RWPE2 (cell line): ENCODE measurements around the gene CTNND1.

Source experiments
- ATAC-seq: fragments of 200-7000 bp; cut with Tn5 transposase; 3 replicates; pipeline ENCODE4 v1.9.1; 2021; ENCODE audit warnings: low read depth
- DNase-seq: peaks from one replicate; pipeline ENCODE4 v3.0.0-alpha.2; 2020; ENCODE audit warnings: low spot score
- H3K27ac ChIP-seq: fragments of 450-650 bp; 2 replicates; pipeline ENCODE4 v1.5.1; 2017; ENCODE audit warnings: mild to moderate bottlenecking; ENCODE audit not compliant: poor library complexity, severe bottlenecking
- H3K27me3 ChIP-seq: fragments of 250-450 bp; sonication (Bioruptor Pico); 2 replicates; pipeline ENCODE4 v1.5.1; 2021; ENCODE audit warnings: mild to moderate bottlenecking, moderate library complexity; ENCODE audit not compliant: insufficient read depth, poor library complexity, severe bottlenecking
- H3K36me3 ChIP-seq: fragments of 250-450 bp; sonication (Bioruptor Pico); 2 replicates; pipeline ENCODE4 v1.5.1; 2020; ENCODE audit warnings: low read depth, mild to moderate bottlenecking, moderate library complexity
- H3K4me1 ChIP-seq: fragments of 250-450 bp; sonication (Bioruptor Pico); 2 replicates; pipeline ENCODE4 v1.5.1; 2021; ENCODE audit warnings: mild to moderate bottlenecking, moderate library complexity; ENCODE audit not compliant: insufficient read depth, poor library complexity, severe bottlenecking
- H3K4me3 ChIP-seq: fragments of 250-450 bp; sonication (Bioruptor Pico); 2 replicates; pipeline ENCODE4 v1.5.1; 2021; ENCODE audit warnings: mild to moderate bottlenecking, moderate library complexity; ENCODE audit not compliant: severe bottlenecking
- H3K9me3 ChIP-seq: fragments of 250-450 bp; sonication (Bioruptor Pico); 2 replicates; pipeline ENCODE4 v1.5.1; 2021; ENCODE audit warnings: mild to moderate bottlenecking, moderate library complexity; ENCODE audit not compliant: severe bottlenecking
- CTCF ChIP-seq: fragments of 450-650 bp; IDR thresholded peaks from one replicate; pipeline ENCODE4 v1.5.1; 2017; ENCODE audit warnings: mild to moderate bottlenecking, moderate library complexity; ENCODE audit not compliant: poor library complexity, severe bottlenecking

CTNND1 gene

GRCh38 chr11:57771365-57771764 is 9.8 kb downstream of the CTNND1 start:
- Histone ChIP-seq H3K27me3 (no peaks in the 10 kb centered on the region), H3K27ac (peak overlapping the region; percentile 62), H3K4me3 (no peak overlapping the region), H3K9me3 (no peaks in the 10 kb centered on the region), H3K4me1 (peaks cover 57% of the 10 kb centered on the region), H3K36me3 (peaks cover 20% of the 10 kb centered on the region)
- DNase-seq (no peak), ATAC-seq (no peak)
- TF ChIP-seq CTCF = no peak

GRCh38 chr11:57772562-57772961 is 11.0 kb downstream of the CTNND1 start:
- H3K36me3 ChIP-seq = peaks cover 11% of the 10 kb centered on the region
- H3K27ac ChIP-seq = peak overlapping the region; percentile 62
- ATAC-seq = peak; percentile 75
- H3K27me3 ChIP-seq = no peaks in the 10 kb centered on the region
- no peak overlapping the region for H3K4me3 ChIP-seq
- no peaks in the 10 kb centered on the region for H3K9me3 ChIP-seq
- TF ChIP-seq CTCF = no peak
- DNase-seq = no peak
- peaks cover 69% of the 10 kb centered on the region for H3K4me1 ChIP-seq

GRCh38 chr11:57773026-57773598 is 11.5 kb downstream of the CTNND1 start:
- no peaks in the 10 kb centered on the region for H3K27me3 ChIP-seq
- H3K9me3 ChIP-seq = no peaks in the 10 kb centered on the region
- peak overlapping the region; percentile 62 for H3K27ac ChIP-seq
- no peak for ATAC-seq
- peaks cover 74% of the 10 kb centered on the region for H3K4me1 ChIP-seq
- H3K4me3 ChIP-seq = no peak overlapping the region
- H3K36me3 ChIP-seq = peaks cover 10% of the 10 kb centered on the region
- TF ChIP-seq CTCF = no peak
- DNase-seq = no peak

GRCh38 chr11:57775491-57775890 is 13.9 kb downstream of the CTNND1 start:
- H3K36me3 ChIP-seq = peaks cover 11% of the 10 kb centered on the region; the same call in 1 of the 2 replicates
- no peaks in the 10 kb centered on the region for H3K27me3 ChIP-seq
- peaks cover 92% of the 10 kb centered on the region for H3K4me1 ChIP-seq
- ATAC-seq = no peak
- no peak for TF ChIP-seq CTCF
- DNase-seq = no peak
- H3K27ac ChIP-seq = peak overlapping the region; percentile 93
- no peak overlapping the region for H3K4me3 ChIP-seq
- no peaks in the 10 kb centered on the region for H3K9me3 ChIP-seq

- H3K27me3 ChIP-seq = no peaks in the 10 kb centered on the region
- peaks cover 7% of the 10 kb centered on the region; the same call in 1 of the 2 replicates for H3K36me3 ChIP-seq
- no peaks in the 10 kb centered on the region for H3K9me3 ChIP-seq
- H3K4me1 ChIP-seq = peaks cover 94% of the 10 kb centered on the region
- no peak for TF ChIP-seq CTCF
- no peak for ATAC-seq
- H3K4me3 ChIP-seq = no peak overlapping the region
- peak overlapping the region; percentile 93 for H3K27ac ChIP-seq
- DNase-seq = no peak
These were observed 14.5 kb downstream of the CTNND1 start for GRCh38 chr11:57776031-57776521.
